Keratinocyte (primary cell): ENCODE data around the gene CPED1. TPM values are rescaled to one million over a fixed set of nuclear protein-coding genes. Genes with fewer than 3 reads are reported as not detected.
"Not testable (repeated sequence)": the region's sequence is repeated elsewhere in the genome, so short reads cannot be mapped to it uniquely, and the experiment has no call there.

Experiments
- DNase-seq: peaks from one replicate; pipeline ENCODE4 v3.0.0-alpha.2; 2011; ENCODE audit warnings: low read depth, missing footprints, low spot score
- FAIRE-seq: peaks from 2 replicates; lab custom pipeline; 2011; peaks lifted over from hg19 to GRCh38; lab: Jason Lieb, UNC
- H2AFZ ChIP-seq: 2 replicates; pipeline ENCODE4 v1.6.0; 2012; ENCODE audit warnings: low read length, control low read depth, inconsistent platforms; ENCODE audit not compliant: control insufficient read depth
- H3K27ac ChIP-seq: 2 replicates; pipeline ENCODE4 v1.5.1; 2011; ENCODE audit warnings: low read length; ENCODE audit not compliant: control insufficient read depth, insufficient read depth
- H3K27me3 ChIP-seq: 3 replicates; pipeline ENCODE4 v1.6.0; 2011; ENCODE audit warnings: low read length; ENCODE audit not compliant: control insufficient read depth, insufficient read depth; ENCODE audit errors: extremely low read depth
- H3K36me3 ChIP-seq, 2 experiments: 2 replicates in 1 of 2; 3 replicates in 1 of 2; pipeline ENCODE4 v1.5.1; 2011; ENCODE audit warnings: low read length in 2 of 2, mild to moderate bottlenecking in 1 of 2; ENCODE audit not compliant: control insufficient read depth in 2 of 2, insufficient read depth in 2 of 2; ENCODE audit errors: extremely low read depth in 1 of 2
- H3K4me1 ChIP-seq: 3 replicates; pipeline ENCODE4 v1.5.1; 2011; ENCODE audit warnings: low read length; ENCODE audit not compliant: control insufficient read depth, insufficient read depth; ENCODE audit errors: extremely low read depth
- H3K4me2 ChIP-seq: 3 replicates; pipeline ENCODE4 v1.6.0; 2011; ENCODE audit warnings: low read depth, low read length; ENCODE audit not compliant: control insufficient read depth, insufficient read depth; ENCODE audit errors: extremely low read depth
- H3K4me3 ChIP-seq, 3 experiments: fragments of 200-600 bp in 1 of 3; sonication (generic) in 1 of 3; 2 replicates in 2 of 3; 3 replicates in 1 of 3; pipeline ENCODE4 v1.5.1; 2011 to 2016; ENCODE audit warnings: low read length in 3 of 3, mild to moderate bottlenecking in 3 of 3, control low read depth in 2 of 3, inconsistent platforms in 1 of 3, low read depth in 1 of 3, mixed read lengths in 1 of 3, mixed run types in 1 of 3, moderate library complexity in 1 of 3; ENCODE audit not compliant: control insufficient read depth in 2 of 3, insufficient read depth in 2 of 3; ENCODE audit errors: extremely low read depth in 1 of 3
- H3K79me2 ChIP-seq: 2 replicates; pipeline ENCODE4 v1.6.0; 2012; ENCODE audit warnings: low read length; ENCODE audit not compliant: control insufficient read depth, insufficient read depth
- H3K9ac ChIP-seq: 3 replicates; pipeline ENCODE4 v1.6.0; 2011; ENCODE audit warnings: low read length; ENCODE audit not compliant: control insufficient read depth, insufficient read depth; ENCODE audit errors: extremely low read depth
- H3K9me1 ChIP-seq: 3 replicates; pipeline ENCODE4 v1.6.0; 2011; ENCODE audit warnings: low read length; ENCODE audit not compliant: control insufficient read depth, insufficient read depth; ENCODE audit errors: extremely low read depth
- H3K9me3 ChIP-seq: 2 replicates; pipeline ENCODE4 v1.5.1; 2012; ENCODE audit warnings: low read depth, low read length; ENCODE audit not compliant: control insufficient read depth
- H4K20me1 ChIP-seq: 3 replicates; pipeline ENCODE4 v1.6.0; 2011; ENCODE audit warnings: low read length; ENCODE audit not compliant: control insufficient read depth, insufficient read depth; ENCODE audit errors: extremely low read depth
- EZH2 ChIP-seq: IDR thresholded peaks from one replicate; pipeline ENCODE4 v1.6.1; 2012; ENCODE audit warnings: inconsistent platforms, mild to moderate bottlenecking, low read length, moderate library complexity
- dilution Hi-C: fragments of 300-500 bp; cut with MboI; formaldehyde crosslinking; loops from one replicate; pipeline ENCODE4 v1.7.0; 2020; ENCODE audit warnings: low sequenced_read_pairs; ENCODE audit not compliant: extremely low pct_ligation_motif_present
- polyA plus RNA-seq, 5 experiments: library from polyadenylated mRNA; depleted of rRNA in 3 of 5; stranded (reverse) in 3 of 5; stranded (forward) in 1 of 5; unstranded in 1 of 5; fragments of >200 nt; gene quantifications; 1 replicate in 1 of 5; 2 replicates in 3 of 5; 3 replicates in 1 of 5; pipeline versions ENCODE4 v1.2.1 to v1.2.3, GENCODE V29; 2011 to 2012; ENCODE audit warnings: missing spikeins in 2 of 5, low read depth in 1 of 5, low replicate concordance in 1 of 5
- TF ChIP-seq, protein P1 (sequence below), 3 experiments: IDR thresholded peaks in 1 of 3; conservative IDR thresholded peaks in 1 of 3; optimal IDR thresholded peaks in 1 of 3; 2 replicates in 2 of 3; 3 replicates in 1 of 3; pipeline versions ENCODE3 to v1.5.1; 2011; ENCODE audit warnings: low read length in 3 of 3, mild to moderate bottlenecking in 3 of 3, moderate library complexity in 2 of 3, control low read depth in 1 of 3, inconsistent platforms in 1 of 3; ENCODE audit not compliant: insufficient read depth in 2 of 3; ENCODE audit errors: extremely low read depth in 1 of 3

CPED1 gene
- polyA plus RNA-seq, 1 donor (not counting 4 experiments of a cell fraction or from before 2014, with no cell fraction given), result 0.62 TPM

DNA sequence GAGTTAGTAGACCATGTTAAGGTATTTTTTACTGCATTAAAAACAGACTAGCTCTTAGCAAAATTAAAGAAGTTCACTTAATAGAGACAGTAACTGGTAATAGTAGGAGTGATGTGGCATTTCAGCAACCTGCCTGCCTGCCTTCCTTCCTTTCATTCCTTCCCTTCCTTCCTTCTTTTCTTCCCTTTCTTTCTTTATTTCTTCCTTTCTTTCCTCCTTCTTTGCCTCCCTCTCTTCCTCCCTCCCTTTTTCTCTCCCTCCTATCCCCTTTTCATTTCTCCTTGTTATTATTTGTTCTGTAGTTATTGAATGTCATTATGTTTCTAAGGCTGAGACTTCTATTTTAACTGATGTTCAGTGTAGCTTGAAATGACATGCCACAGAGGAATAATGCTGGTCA lies 193.8 kb downstream of the CPED1 start:
- Histone ChIP-seq H3K9me3 (no peaks in the 10 kb centered on the region), H3K9me1 (no peaks in the 10 kb centered on the region), H3K36me3 (no peaks in the 10 kb centered on the region), H3K4me2 (no peak overlapping the region), H2AFZ (no peak overlapping the region), H3K9ac (no peak overlapping the region), H3K27me3 (no peaks in the 10 kb centered on the region), H3K79me2 (no peaks in the 10 kb centered on the region), H3K4me1 (no peaks in the 10 kb centered on the region), H3K4me3 (no peak overlapping the region), H3K27ac (no peak overlapping the region), H4K20me1 (no peaks in the 10 kb centered on the region)
- no peak for DNase-seq
- dilution Hi-C loops, result no loop called here
- no peak for TF ChIP-seq EZH2
- TF ChIP-seq, protein P1, sequence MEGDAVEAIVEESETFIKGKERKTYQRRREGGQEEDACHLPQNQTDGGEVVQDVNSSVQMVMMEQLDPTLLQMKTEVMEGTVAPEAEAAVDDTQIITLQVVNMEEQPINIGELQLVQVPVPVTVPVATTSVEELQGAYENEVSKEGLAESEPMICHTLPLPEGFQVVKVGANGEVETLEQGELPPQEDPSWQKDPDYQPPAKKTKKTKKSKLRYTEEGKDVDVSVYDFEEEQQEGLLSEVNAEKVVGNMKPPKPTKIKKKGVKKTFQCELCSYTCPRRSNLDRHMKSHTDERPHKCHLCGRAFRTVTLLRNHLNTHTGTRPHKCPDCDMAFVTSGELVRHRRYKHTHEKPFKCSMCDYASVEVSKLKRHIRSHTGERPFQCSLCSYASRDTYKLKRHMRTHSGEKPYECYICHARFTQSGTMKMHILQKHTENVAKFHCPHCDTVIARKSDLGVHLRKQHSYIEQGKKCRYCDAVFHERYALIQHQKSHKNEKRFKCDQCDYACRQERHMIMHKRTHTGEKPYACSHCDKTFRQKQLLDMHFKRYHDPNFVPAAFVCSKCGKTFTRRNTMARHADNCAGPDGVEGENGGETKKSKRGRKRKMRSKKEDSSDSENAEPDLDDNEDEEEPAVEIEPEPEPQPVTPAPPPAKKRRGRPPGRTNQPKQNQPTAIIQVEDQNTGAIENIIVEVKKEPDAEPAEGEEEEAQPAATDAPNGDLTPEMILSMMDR (optimal IDR thresholded peaks at IDR 0.05 in 1 of 3, IDR thresholded peaks at IDR 0.05 in 1 of 3, conservative IDR thresholded peaks at IDR 0.05 in 1 of 3; ENCODE audit: extremely low read depth in 1 of 3, insufficient read depth in 2 of 3, low read length in 3 of 3), result no peak
- no peak for FAIRE-seq

DNA sequence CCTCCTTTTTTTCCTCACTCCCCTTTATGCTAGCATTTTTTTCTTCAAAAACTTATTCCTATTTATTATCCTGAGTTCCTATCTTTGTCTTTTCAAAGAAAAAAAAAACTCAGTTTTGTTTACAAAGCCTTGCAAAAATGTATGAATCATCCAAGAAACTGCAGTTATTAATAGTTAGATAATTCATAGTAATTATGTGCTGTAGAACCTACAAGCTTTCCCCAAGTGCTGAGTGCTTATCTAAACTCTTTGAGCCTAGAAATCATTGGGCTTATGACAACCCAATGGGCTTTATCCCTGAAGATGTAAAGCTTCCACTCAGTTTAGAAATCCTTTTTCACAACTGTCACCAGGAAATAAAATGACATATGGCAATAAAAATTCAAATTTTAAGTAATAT lies 194.4 kb downstream of the CPED1 start:
- H3K9me3 ChIP-seq, result no peaks in the 10 kb centered on the region
- H3K4me3 ChIP-seq, result no peak overlapping the region
- no peaks in the 10 kb centered on the region for H3K9me1 ChIP-seq
- FAIRE-seq, result no peak
- no peaks in the 10 kb centered on the region for H3K27me3 ChIP-seq
- no peak overlapping the region for H3K27ac ChIP-seq
- no peak overlapping the region for H2AFZ ChIP-seq
- no peaks in the 10 kb centered on the region for H3K79me2 ChIP-seq
- no peaks in the 10 kb centered on the region for H4K20me1 ChIP-seq
- DNase-seq, result no peak
- H3K4me2 ChIP-seq, result no peak overlapping the region
- no peaks in the 10 kb centered on the region for H3K4me1 ChIP-seq
- no peak overlapping the region for H3K9ac ChIP-seq
- H3K36me3 ChIP-seq, result no peaks in the 10 kb centered on the region
- dilution Hi-C loops, result no loop called here
- TF ChIP-seq, protein P1 (optimal IDR thresholded peaks at IDR 0.05 in 1 of 3, IDR thresholded peaks at IDR 0.05 in 1 of 3, conservative IDR thresholded peaks at IDR 0.05 in 1 of 3; ENCODE audit: extremely low read depth in 1 of 3, insufficient read depth in 2 of 3, low read length in 3 of 3), result no peak
- TF ChIP-seq EZH2, result no peak

- H3K4me2 ChIP-seq, H3K27me3 ChIP-seq, DNase-seq, H3K9me1 ChIP-seq, H3K4me1 ChIP-seq, H3K9ac ChIP-seq, FAIRE-seq, H3K36me3 ChIP-seq, H3K4me3 ChIP-seq, H2AFZ ChIP-seq, dilution Hi-C loops, H4K20me1 ChIP-seq, H3K9me3 ChIP-seq, H3K27ac ChIP-seq, H3K79me2 ChIP-seq: not testable (repeated sequence)
Measured at GRCh38 chr7:121183883-121184282, 195.4 kb downstream of the CPED1 start.
